ENCODE results near the gene KRT85. TPM values are rescaled to one million over a fixed set of nuclear protein-coding genes. Genes with fewer than 3 reads are reported as not detected.

KRT85 gene
- total and polyA plus RNA-seq, 2 donors (not counting 1 experiment from before 2014, with no cell fraction given), result not detected

DNA sequence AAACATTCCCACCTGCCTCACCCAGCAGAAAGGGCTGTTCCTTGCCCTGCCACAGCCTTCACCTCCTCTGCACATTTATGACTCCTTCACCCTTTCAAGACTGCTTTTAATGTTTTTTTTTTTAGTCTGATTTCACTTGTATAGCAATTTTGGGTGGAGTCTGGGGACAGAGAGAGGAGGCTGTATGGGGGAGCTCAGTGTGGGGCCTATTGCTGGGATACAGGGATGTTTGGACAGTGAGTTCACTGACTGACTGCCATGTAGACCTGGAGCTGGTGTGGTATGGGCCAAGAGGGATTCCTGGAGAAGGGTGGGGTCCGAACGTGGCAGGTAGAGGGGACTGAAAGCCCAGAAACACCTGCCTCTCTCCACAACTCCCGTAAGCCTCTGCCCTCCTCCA, 1.9 kb upstream of the KRT85 start:
- no peak overlapping the region for H3K4me3 ChIP-seq (ENCODE audit: control extremely low read depth in 1 of 5, extremely low read depth in 1 of 5, insufficient read depth in 1 of 5, low read depth in 2 of 5, low read length in 4 of 5)
- H3K27ac ChIP-seq (ENCODE audit: low read length in 2 of 2), result no peak overlapping the region
- no peaks in the 10 kb centered on the region for H3K4me1 ChIP-seq (ENCODE audit: control insufficient read depth in 2 of 2, insufficient read depth in 2 of 2, low read length in 2 of 2)
- ATAC-seq (ENCODE audit: low read depth) (no peak), DNase-seq (no peak)
- H3K4me3 Mint-ChIP-seq, result no peak overlapping the region
- H3K4me1 Mint-ChIP-seq, result peaks cover 1% of the 10 kb centered on the region
- no CpG with 5 or more reads among the region's 3 CpGs for WGBS (ENCODE audit: insufficient coverage)
- intact Hi-C loops (cut with micrococcal nuclease), result no loop called here
- H3K9me3 ChIP-seq (ENCODE audit: control extremely low read depth in 1 of 3, control insufficient read depth in 2 of 3, insufficient read depth in 1 of 3, low read length in 2 of 3), result no peaks in the 10 kb centered on the region
- TF ChIP-seq EZH2 (IDR thresholded peaks at IDR 0.05; ENCODE audit: borderline replicate concordance, insufficient read depth, low read depth, low read length, poor library complexity, severe bottlenecking), result no peak
- TF ChIP-seq, protein P1, sequence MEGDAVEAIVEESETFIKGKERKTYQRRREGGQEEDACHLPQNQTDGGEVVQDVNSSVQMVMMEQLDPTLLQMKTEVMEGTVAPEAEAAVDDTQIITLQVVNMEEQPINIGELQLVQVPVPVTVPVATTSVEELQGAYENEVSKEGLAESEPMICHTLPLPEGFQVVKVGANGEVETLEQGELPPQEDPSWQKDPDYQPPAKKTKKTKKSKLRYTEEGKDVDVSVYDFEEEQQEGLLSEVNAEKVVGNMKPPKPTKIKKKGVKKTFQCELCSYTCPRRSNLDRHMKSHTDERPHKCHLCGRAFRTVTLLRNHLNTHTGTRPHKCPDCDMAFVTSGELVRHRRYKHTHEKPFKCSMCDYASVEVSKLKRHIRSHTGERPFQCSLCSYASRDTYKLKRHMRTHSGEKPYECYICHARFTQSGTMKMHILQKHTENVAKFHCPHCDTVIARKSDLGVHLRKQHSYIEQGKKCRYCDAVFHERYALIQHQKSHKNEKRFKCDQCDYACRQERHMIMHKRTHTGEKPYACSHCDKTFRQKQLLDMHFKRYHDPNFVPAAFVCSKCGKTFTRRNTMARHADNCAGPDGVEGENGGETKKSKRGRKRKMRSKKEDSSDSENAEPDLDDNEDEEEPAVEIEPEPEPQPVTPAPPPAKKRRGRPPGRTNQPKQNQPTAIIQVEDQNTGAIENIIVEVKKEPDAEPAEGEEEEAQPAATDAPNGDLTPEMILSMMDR (IDR thresholded peaks at IDR 0.05), result no peak
- ChIA-PET POLR2A (no interaction called here), CTCF (interaction anchor here (0.6 to 1.3 kb wide), 3 partner anchors 8 to 97 kb away, joined by 3 read pairs; no protein-coding TSS in a partner anchor)
- H3K79me2 ChIP-seq (ENCODE audit: control insufficient read depth, insufficient read depth, low read length), result no peaks in the 10 kb centered on the region
- H3K36me3 ChIP-seq (replicated peaks in 1 of 2; ENCODE audit: control extremely low read depth in 1 of 2, control insufficient read depth in 1 of 2, extremely low read depth in 1 of 2, insufficient read depth in 2 of 2, low read length in 1 of 2), result no peaks in the 10 kb centered on the region
- H3K27me3 ChIP-seq (replicated peaks in 1 of 4; ENCODE audit: control extremely low read depth in 1 of 4, control insufficient read depth in 3 of 4, insufficient read depth in 4 of 4, low read length in 3 of 4), result peaks cover 0 to 17% (median 3%) of the 10 kb centered on the region in 4 experiments
- H2AFZ ChIP-seq (ENCODE audit: insufficient read depth, low read depth, low read length, poor library complexity, severe bottlenecking), result no peak overlapping the region
- H4K20me1 ChIP-seq (ENCODE audit: control insufficient read depth, insufficient read depth, low read length, poor library complexity, severe bottlenecking), result no peaks in the 10 kb centered on the region
- peaks cover 3% of the 10 kb centered on the region for H3K9me3 Mint-ChIP-seq (ENCODE audit: insufficient read depth)
- H3K9ac ChIP-seq (ENCODE audit: low read length), result no peak overlapping the region
- no peak overlapping the region for H3K27ac Mint-ChIP-seq
- no peak overlapping the region for H3K4me2 ChIP-seq (replicated peaks; ENCODE audit: low read depth, low read length, poor library complexity, severe bottlenecking)
- peaks cover 24% of the 10 kb centered on the region for H3K27me3 Mint-ChIP-seq

DNA sequence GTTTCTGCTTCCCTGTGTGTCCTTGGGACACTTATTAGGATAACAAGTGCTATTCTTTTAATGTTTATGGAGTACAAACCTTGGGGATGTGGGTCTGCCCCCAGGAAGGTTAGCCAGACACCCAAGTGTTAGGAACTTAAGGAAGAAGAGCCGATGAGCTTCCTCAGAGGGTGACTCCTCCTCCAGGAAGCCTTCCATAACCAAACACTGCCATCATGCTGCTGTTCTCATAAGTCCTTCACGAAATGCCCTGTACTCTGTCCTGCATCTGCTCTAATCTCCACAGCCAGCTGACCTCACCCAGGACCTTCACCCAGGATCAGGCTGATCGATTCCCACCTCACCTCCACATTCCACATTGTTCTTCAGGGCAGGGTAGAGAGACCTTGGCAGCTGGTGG, 1.2 kb upstream of the KRT85 start:
- Histone ChIP-seq H3K4me2 (replicated peaks; ENCODE audit: low read depth, low read length, poor library complexity, severe bottlenecking) (no peak overlapping the region), H3K9me3 (ENCODE audit: control extremely low read depth in 1 of 3, control insufficient read depth in 2 of 3, insufficient read depth in 1 of 3, low read length in 2 of 3) (no peaks in the 10 kb centered on the region), H2AFZ (ENCODE audit: insufficient read depth, low read depth, low read length, poor library complexity, severe bottlenecking) (no peak overlapping the region), H3K9ac (ENCODE audit: low read length) (no peak overlapping the region), H3K27me3 (replicated peaks in 1 of 4; ENCODE audit: control extremely low read depth in 1 of 4, control insufficient read depth in 3 of 4, insufficient read depth in 4 of 4, low read length in 3 of 4) (peaks cover 0 to 17% (median 3%) of the 10 kb centered on the region in 4 experiments), H3K27ac (ENCODE audit: low read length in 2 of 2) (no peak overlapping the region), H4K20me1 (ENCODE audit: control insufficient read depth, insufficient read depth, low read length, poor library complexity, severe bottlenecking) (no peaks in the 10 kb centered on the region), H3K36me3 (replicated peaks in 1 of 2; ENCODE audit: control extremely low read depth in 1 of 2, control insufficient read depth in 1 of 2, extremely low read depth in 1 of 2, insufficient read depth in 2 of 2, low read length in 1 of 2) (no peaks in the 10 kb centered on the region), H3K79me2 (ENCODE audit: control insufficient read depth, insufficient read depth, low read length) (no peaks in the 10 kb centered on the region), H3K4me1 (ENCODE audit: control insufficient read depth in 2 of 2, insufficient read depth in 2 of 2, low read length in 2 of 2) (no peaks in the 10 kb centered on the region), H3K4me3 (ENCODE audit: control extremely low read depth in 1 of 5, extremely low read depth in 1 of 5, insufficient read depth in 1 of 5, low read depth in 2 of 5, low read length in 4 of 5) (no peak overlapping the region)
- DNase-seq (no peak), ATAC-seq (ENCODE audit: low read depth) (no peak)
- peaks cover 3% of the 10 kb centered on the region for H3K9me3 Mint-ChIP-seq (ENCODE audit: insufficient read depth)
- WGBS (ENCODE audit: insufficient coverage), result 86% methylated on average over 1 of the region's 3 CpGs
- no peak overlapping the region for H3K27ac Mint-ChIP-seq
- intact Hi-C loops (cut with micrococcal nuclease), result no loop called here
- TF ChIP-seq, protein P1 (IDR thresholded peaks at IDR 0.05), result no peak
- TF ChIP-seq EZH2 (IDR thresholded peaks at IDR 0.05; ENCODE audit: borderline replicate concordance, insufficient read depth, low read depth, low read length, poor library complexity, severe bottlenecking), result no peak
- ChIA-PET CTCF (interaction anchor here (0.7 kb wide), 1 partner anchor 11 kb away, joined by 3 read pairs; no protein-coding TSS in a partner anchor), POLR2A (no interaction called here)
- H3K4me3 Mint-ChIP-seq, result no peak overlapping the region
- H3K27me3 Mint-ChIP-seq, result peaks cover 24% of the 10 kb centered on the region
- H3K4me1 Mint-ChIP-seq, result peaks cover 1% of the 10 kb centered on the region

All from B cell (primary cell).